Spleen (tissue), 13 donors: ENCODE data around the gene EIF2AK3. TPM values are rescaled to one million over a fixed set of nuclear protein-coding genes. Genes with fewer than 3 reads are reported as not detected.

ENCODE experiments used
- DNase-seq: peaks from one replicate; pipeline ENCODE4 v3.0.0-alpha.2; 2020
- H3K27ac ChIP-seq, 8 donors: fragments of 200-600 bp; sonication (generic) in 7 of 8; 1 replicate in 4 of 8; 2 replicates in 4 of 8; pipeline versions ENCODE4 v1.5.0 to v1.8.0; 2016 to 2021; ENCODE audit warnings: inconsistent platforms in 4 of 8, mild to moderate bottlenecking in 4 of 8, moderate library complexity in 1 of 8
- H3K27me3 ChIP-seq, 7 donors: fragments of 200-600 bp; sonication (generic) in 6 of 7; replicated peaks in 1 of 7; 1 replicate in 4 of 7; 2 replicates in 3 of 7; pipeline versions ENCODE4 v1.5.0 to v1.8.0; 2016 to 2021; ENCODE audit warnings: inconsistent platforms in 3 of 7, mild to moderate bottlenecking in 1 of 7
- H3K36me3 ChIP-seq, 6 donors: fragments of 200-600 bp; sonication (generic) in 5 of 6; 1 replicate in 4 of 6; 2 replicates in 2 of 6; pipeline versions ENCODE4 v1.5.0 to v1.8.0; 2016 to 2021; ENCODE audit warnings: inconsistent platforms in 2 of 6
- H3K4me1 ChIP-seq, 6 donors: fragments of 200-600 bp; sonication (generic) in 5 of 6; 1 replicate in 3 of 6; 2 replicates in 3 of 6; pipeline versions ENCODE4 v1.5.0 to v1.8.0; 2016 to 2021; ENCODE audit warnings: inconsistent platforms in 3 of 6
- H3K4me3 ChIP-seq, 8 donors: fragments of 200-600 bp; sonication (generic) in 7 of 8; 1 replicate in 4 of 8; 2 replicates in 4 of 8; pipeline versions ENCODE4 v1.5.0 to v1.8.0; 2016 to 2021; ENCODE audit warnings: inconsistent platforms in 4 of 8, mild to moderate bottlenecking in 4 of 8, moderate library complexity in 2 of 8
- H3K9me3 ChIP-seq, 8 donors: fragments of 200-600 bp; sonication (generic) in 7 of 8; 1 replicate in 4 of 8; 2 replicates in 4 of 8; pipeline versions ENCODE4 v1.5.0 to v1.8.0; 2016 to 2021; ENCODE audit warnings: inconsistent platforms in 4 of 8
- POLR2A ChIP-seq, 3 donors: fragments of 450-650 bp; IDR thresholded peaks; one replicate each; pipeline ENCODE4 v1.5.1; 2017; ENCODE audit warnings: antibody characterized with exemption in 3 of 3, mild to moderate bottlenecking in 1 of 3
- POLR2AphosphoS5 ChIP-seq, 3 donors: sonication (generic); formaldehyde crosslinking; IDR thresholded peaks; one replicate each; pipeline ENCODE4 v1.5.1; 2017; ENCODE audit warnings: antibody characterized with exemption in 3 of 3
- WGBS, 5 donors: extraction: QIAGEN DNeasy Blood & Tissue Kit in 3 of 5; methylation state at CpG; one replicate each; pipeline versions ENCODE4 v1.1.5 to v1.1.7; 2013 to 2018; 5-methylcytosine and 5-hydroxymethylcytosine counted together
- intact Hi-C: fragments of 100-400 bp; cut with DNase I; formaldehyde crosslinking; loops from one replicate; pipeline ENCODE4 v1.15.0; 2023; ENCODE audit warnings: low total_unique reads
- long read RNA-seq, 2 donors: transcript quantifications; one replicate each; lab custom pipeline, GENCODE V29; 2026
- polyA plus RNA-seq, 3 donors: library from polyadenylated mRNA; stranded (reverse); fragments of 200-250 nt; gene quantifications; one replicate each; pipeline ENCODE4 v1.2.1, GENCODE V29; 2013
- total RNA-seq, 7 donors: library from RNA; depleted of rRNA in 3 of 7; stranded (reverse); fragments of >200 nt in 3 of 7; fragmentation: NEBNext Ultra II Directional in 4 of 7; extraction: Animal tissue kit (Norgen Biotek cat#: 25700) in 4 of 7; gene quantifications; one replicate each; pipeline versions ENCODE4 v1.1.0 to v1.2.1, GENCODE V29; 2016 to 2021
- TF ChIP-seq, protein P1 (sequence below), 11 experiments: fragments of 200-600 bp in 7 of 11; fragments of 450-650 bp in 4 of 11; sonication (generic) in 4 of 11; IDR thresholded peaks in 8 of 11; conservative IDR thresholded peaks in 3 of 11; 1 replicate in 7 of 11; 2 replicates in 4 of 11; pipeline versions ENCODE4 v1.4.0 to v1.8.0; 2016 to 2021; ENCODE audit warnings: antibody characterized with exemption in 11 of 11, inconsistent platforms in 4 of 11, mild to moderate bottlenecking in 1 of 11
- donor health status: healthy with polysubstance abuse.
- donor health status: DM: no; HTN: no; CAD: no; lungs with moderate emphysema.
- donor health status: DM: no; HTN: no; CAD: no.
- donor health status: Bipolar disorder and iron deficiency.
- donor health status: healthy.
- donor health status: DM: no; HTN: no; CAD: no.
- donor health status: DM: yes; HTN: yes; CAD: no.

Gene EIF2AK3
- total RNA-seq (10 to 100 TPM; 17.6 to 29.8 (median 23.7) TPM), polyA plus RNA-seq (1 to 10 TPM; 4.3 to 5.4 (median 5.3) TPM)
- long read RNA-seq, donor 1, partial matches to known transcripts = 0 of 1 reads
- long read RNA-seq, donor 1, other reads (novel, unspliced or antisense) = 0 of 1 reads
- long read RNA-seq, donor 2 = 0 reads

DNA sequence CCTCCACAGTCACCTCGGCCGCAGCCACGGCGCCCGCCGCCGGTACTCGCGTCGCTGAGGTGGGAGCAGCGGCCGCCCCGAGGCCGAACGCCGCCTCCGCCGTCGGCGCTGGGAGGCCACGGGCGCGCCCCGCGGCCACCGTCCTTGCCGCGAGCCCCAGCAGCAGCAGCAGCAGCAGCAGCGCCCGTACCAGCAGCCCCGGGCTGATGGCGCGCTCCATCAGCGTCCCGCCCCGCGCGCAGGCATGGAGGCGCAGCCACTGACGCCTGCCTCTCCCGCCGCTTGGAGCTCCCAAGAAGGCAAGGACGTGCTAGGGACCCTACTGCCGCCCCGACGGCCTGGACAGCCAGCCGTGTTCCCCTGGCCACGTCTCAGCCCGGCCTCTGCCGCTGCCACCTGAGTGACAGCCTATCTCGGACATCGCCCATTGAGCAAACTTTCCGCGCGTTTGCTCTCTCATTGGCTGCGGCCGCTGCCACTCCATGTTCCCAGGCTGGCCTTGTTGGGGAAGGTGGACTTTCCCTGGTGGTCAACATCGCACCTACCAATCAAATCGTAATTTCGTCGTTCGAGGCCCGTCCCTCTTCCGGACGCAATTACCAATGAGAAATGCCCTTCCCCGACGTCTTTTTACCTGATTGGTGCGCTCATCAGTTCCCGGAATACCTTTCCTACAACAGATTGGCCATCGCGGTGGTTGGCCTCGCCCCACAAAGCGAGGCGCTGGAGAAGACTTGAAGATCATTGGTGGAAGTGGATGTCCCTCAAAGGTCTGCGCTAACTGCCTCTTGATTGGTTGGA is at the start of gene EIF2AK3:
TSS of gene EIF2AK3 (minus strand) at position 410 of the 801 bp plus-strand sequence. CDS start at position 220, 190 bp downstream.
- Histone ChIP-seq H3K9me3 (no peaks in the 10 kb centered on the region), H3K36me3 (no peaks in the 10 kb centered on the region), H3K27me3 (no peaks in the 10 kb centered on the region), H3K4me3 (peak within 1 kb of the TSS; percentile 62 to 90 (median 87)), H3K27ac (peak within 1 kb of the TSS; percentile 95 to 100 (median 99)), H3K4me1 (peaks cover 20 to 61% (median 47%) of the 10 kb centered on the region in 6 donors)
- TF ChIP-seq POLR2A (IDR thresholded peaks at IDR 0.05) = peak; percentile 75 to 98 (median 96)
- TF ChIP-seq, protein P1, sequence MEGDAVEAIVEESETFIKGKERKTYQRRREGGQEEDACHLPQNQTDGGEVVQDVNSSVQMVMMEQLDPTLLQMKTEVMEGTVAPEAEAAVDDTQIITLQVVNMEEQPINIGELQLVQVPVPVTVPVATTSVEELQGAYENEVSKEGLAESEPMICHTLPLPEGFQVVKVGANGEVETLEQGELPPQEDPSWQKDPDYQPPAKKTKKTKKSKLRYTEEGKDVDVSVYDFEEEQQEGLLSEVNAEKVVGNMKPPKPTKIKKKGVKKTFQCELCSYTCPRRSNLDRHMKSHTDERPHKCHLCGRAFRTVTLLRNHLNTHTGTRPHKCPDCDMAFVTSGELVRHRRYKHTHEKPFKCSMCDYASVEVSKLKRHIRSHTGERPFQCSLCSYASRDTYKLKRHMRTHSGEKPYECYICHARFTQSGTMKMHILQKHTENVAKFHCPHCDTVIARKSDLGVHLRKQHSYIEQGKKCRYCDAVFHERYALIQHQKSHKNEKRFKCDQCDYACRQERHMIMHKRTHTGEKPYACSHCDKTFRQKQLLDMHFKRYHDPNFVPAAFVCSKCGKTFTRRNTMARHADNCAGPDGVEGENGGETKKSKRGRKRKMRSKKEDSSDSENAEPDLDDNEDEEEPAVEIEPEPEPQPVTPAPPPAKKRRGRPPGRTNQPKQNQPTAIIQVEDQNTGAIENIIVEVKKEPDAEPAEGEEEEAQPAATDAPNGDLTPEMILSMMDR (IDR thresholded peaks at IDR 0.05 in 8 of 11, conservative IDR thresholded peaks at IDR 0.05 in 3 of 11) = peak in 9 of 11 experiments; percentile 21 to 76 (median 56)
- TF ChIP-seq POLR2AphosphoS5 (IDR thresholded peaks at IDR 0.05) = peak; percentile 97 to 100 (median 98)
- intact Hi-C loops = no loop called here
- WGBS, 5 donors = 0% methylated on average over 46 to 75 of the region's 75 CpGs
- DNase-seq = peak; percentile 98

DNA sequence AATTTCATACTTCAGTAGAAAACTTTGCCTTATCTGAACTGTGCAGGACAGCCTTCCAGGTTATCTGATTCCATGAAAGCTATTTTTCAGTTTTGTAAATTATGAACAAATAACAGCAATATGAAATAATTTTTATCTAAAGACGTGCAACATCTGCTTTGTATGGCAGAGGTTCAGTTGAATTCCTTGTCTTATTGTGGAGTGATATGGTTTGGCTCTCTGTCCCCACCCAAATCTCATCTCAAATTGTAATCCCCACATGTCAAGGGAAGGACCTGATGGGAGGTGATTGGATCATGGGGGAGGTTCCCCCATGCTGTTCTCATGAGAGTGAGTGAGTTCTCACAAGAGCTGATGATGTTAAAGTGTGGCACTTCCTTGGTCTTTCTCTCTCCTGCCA is 46.1 kb upstream of the EIF2AK3 start:
- TF ChIP-seq POLR2AphosphoS5 (IDR thresholded peaks at IDR 0.05) (no peak), POLR2A (IDR thresholded peaks at IDR 0.05) (no peak)
- TF ChIP-seq, protein P1 (IDR thresholded peaks at IDR 0.05 in 8 of 11, conservative IDR thresholded peaks at IDR 0.05 in 3 of 11) = no peak
- DNase-seq = no peak
- 64 to 93% (median 88%) methylated on average over 1 of the region's 1 CpG for WGBS, 5 donors
- no peaks in the 10 kb centered on the region for H3K36me3 ChIP-seq
- no peaks in the 10 kb centered on the region for H3K27me3 ChIP-seq
- H3K4me3 ChIP-seq = no peak overlapping the region
- intact Hi-C loops = loop anchor here (5.0 kb wide), 1 partner anchor 81 kb away; no protein-coding TSS in a partner anchor
- H3K9me3 ChIP-seq = no peaks in the 10 kb centered on the region
- H3K4me1 ChIP-seq = peaks cover 0 to 8% (median 3%) of the 10 kb centered on the region in 6 donors
- no peak overlapping the region for H3K27ac ChIP-seq

DNA sequence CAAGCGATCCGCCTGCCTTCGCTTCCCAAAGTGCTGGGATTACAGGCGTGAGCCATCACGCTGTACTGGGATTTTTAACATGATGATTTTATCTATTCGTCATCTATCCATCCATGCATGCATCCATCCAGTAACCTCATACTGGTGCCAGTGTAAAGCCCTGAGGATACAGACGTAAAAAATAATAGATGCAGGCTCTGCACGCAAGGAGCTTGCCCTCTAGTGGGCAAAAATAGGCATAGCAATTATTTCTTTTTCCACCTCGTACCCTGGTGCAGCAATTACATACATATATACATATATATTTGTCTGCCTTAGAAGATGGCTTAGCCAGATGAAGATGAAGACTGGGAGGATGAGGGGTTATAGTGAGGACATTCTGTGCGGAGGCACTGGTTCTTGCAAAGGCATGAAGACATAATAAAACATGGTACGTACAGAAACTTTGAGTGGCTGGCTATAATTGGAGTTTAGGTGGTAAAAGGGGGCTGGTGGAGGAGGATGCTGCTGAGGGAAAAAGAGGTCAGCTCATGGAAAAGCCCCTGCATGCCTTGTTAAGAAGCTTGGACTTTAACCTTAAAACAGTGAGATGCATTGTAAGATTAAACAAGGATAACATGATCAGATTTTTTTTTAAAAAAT is 44.6 kb upstream of the EIF2AK3 start:
- no peak for DNase-seq
- 49 to 52% (median 51%) methylated on average over 11 of the region's 11 CpGs for WGBS, 5 donors
- Histone ChIP-seq H3K4me3 (no peak overlapping the region), H3K36me3 (no peaks in the 10 kb centered on the region), H3K27ac (no peak overlapping the region), H3K9me3 (no peaks in the 10 kb centered on the region), H3K27me3 (no peaks in the 10 kb centered on the region), H3K4me1 (peaks cover 0 to 8% (median 3%) of the 10 kb centered on the region in 6 donors)
- intact Hi-C loops = loop anchor here (5.0 kb wide), 1 partner anchor 80 kb away; no protein-coding TSS in a partner anchor
- TF ChIP-seq POLR2A (IDR thresholded peaks at IDR 0.05) = no peak
- TF ChIP-seq, protein P1 (IDR thresholded peaks at IDR 0.05 in 8 of 11, conservative IDR thresholded peaks at IDR 0.05 in 3 of 11) = peak; percentile 47 to 87 (median 78)
